Suprapubic skin (tissue), 3 donors: ENCODE measurements around the gene ZDHHC12.

Experiments used
- CTCF ChIP-seq, 2 donors: fragments of 200-600 bp in 1 of 2; fragments of 450-650 bp in 1 of 2; sonication (generic) in 1 of 2; IDR thresholded peaks; one replicate each; pipeline ENCODE4 v1.5.1; 2016 to 2019; ENCODE audit warnings: antibody characterized with exemption in 2 of 2, mild to moderate bottlenecking in 1 of 2, moderate library complexity in 1 of 2
- EP300 ChIP-seq: sonication (generic); formaldehyde crosslinking; IDR thresholded peaks from one replicate; pipeline ENCODE4 v1.6.1; 2017; ENCODE audit warnings: antibody characterized with exemption
- POLR2A ChIP-seq, 2 donors: fragments of 450-650 bp; IDR thresholded peaks; one replicate each; pipeline ENCODE4 v1.6.1; 2017; ENCODE audit warnings: antibody characterized with exemption in 2 of 2, mild to moderate bottlenecking in 2 of 2, moderate library complexity in 2 of 2

- TF ChIP-seq CTCF (IDR thresholded peaks at IDR 0.05) (no peak), POLR2A (IDR thresholded peaks at IDR 0.05) (no peak), EP300 (no peak)
These were observed 46.1 kb downstream of the ZDHHC12 start for GRCh38 chr9:128677794-128678193.
